Stomach (tissue), 4 donors: ENCODE results near the gene EFNB1.

Experiments
- EP300 ChIP-seq: sonication (generic); formaldehyde crosslinking; IDR thresholded peaks from one replicate; pipeline ENCODE4 v1.6.1; 2017; ENCODE audit warnings: antibody characterized with exemption
- POLR2AphosphoS5 ChIP-seq, 3 donors: sonication (generic); formaldehyde crosslinking; IDR thresholded peaks; one replicate each; pipeline ENCODE4 v1.6.1; 2016; ENCODE audit warnings: antibody characterized with exemption in 3 of 3
- TF ChIP-seq, protein P1 (sequence below), 7 experiments: fragments of 450-650 bp in 4 of 7; fragments of 200-600 bp in 3 of 7; sonication (generic) in 3 of 7; IDR thresholded peaks; one replicate each; pipeline ENCODE4 v1.5.1; 2016 to 2019; ENCODE audit warnings: antibody characterized with exemption in 7 of 7, control low read depth in 2 of 7, mild to moderate bottlenecking in 1 of 7

- TF ChIP-seq POLR2AphosphoS5 (IDR thresholded peaks at IDR 0.05) (no peak), EP300 (no peak)
- TF ChIP-seq, protein P1, sequence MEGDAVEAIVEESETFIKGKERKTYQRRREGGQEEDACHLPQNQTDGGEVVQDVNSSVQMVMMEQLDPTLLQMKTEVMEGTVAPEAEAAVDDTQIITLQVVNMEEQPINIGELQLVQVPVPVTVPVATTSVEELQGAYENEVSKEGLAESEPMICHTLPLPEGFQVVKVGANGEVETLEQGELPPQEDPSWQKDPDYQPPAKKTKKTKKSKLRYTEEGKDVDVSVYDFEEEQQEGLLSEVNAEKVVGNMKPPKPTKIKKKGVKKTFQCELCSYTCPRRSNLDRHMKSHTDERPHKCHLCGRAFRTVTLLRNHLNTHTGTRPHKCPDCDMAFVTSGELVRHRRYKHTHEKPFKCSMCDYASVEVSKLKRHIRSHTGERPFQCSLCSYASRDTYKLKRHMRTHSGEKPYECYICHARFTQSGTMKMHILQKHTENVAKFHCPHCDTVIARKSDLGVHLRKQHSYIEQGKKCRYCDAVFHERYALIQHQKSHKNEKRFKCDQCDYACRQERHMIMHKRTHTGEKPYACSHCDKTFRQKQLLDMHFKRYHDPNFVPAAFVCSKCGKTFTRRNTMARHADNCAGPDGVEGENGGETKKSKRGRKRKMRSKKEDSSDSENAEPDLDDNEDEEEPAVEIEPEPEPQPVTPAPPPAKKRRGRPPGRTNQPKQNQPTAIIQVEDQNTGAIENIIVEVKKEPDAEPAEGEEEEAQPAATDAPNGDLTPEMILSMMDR (IDR thresholded peaks at IDR 0.05): no peak
These were observed 38.8 kb downstream of the EFNB1 start for GRCh38 chrX:68867458-68868112.
